AG10803 (cell line): Measurements from ENCODE around the gene CORO7.

Experiments
- DNase-seq: peaks from one replicate; pipeline ENCODE4 v3.0.0; 2010; ENCODE audit warnings: low read depth
- H3K4me3 ChIP-seq: 2 replicates; pipeline ENCODE4 v1.5.1; 2011; ENCODE audit warnings: mild to moderate bottlenecking, low read length, control low read depth
- CTCF ChIP-seq: conservative IDR thresholded peaks from 2 replicates; pipeline ENCODE4 v1.5.1; 2011; ENCODE audit warnings: mild to moderate bottlenecking, low read length, control low read depth, inconsistent platforms

Gene CORO7

GRCh38 chr16:4391631-4392381, 24.6 kb downstream of the CORO7 start:
- DNase-seq = no peak
- no peak for TF ChIP-seq CTCF
- H3K4me3 ChIP-seq = no peak overlapping the region

- no peak for DNase-seq
- no peak overlapping the region for H3K4me3 ChIP-seq
- TF ChIP-seq CTCF = peak; percentile 17; the same call in 1 of the 2 replicates
Observed at GRCh38 chr16:4390266-4391260, 25.8 kb downstream of the CORO7 start.

- no peak overlapping the region for H3K4me3 ChIP-seq
- no peak for TF ChIP-seq CTCF
- no peak for DNase-seq
Observed at GRCh38 chr16:4389051-4389955, 27.1 kb downstream of the CORO7 start.

- TF ChIP-seq CTCF = no peak
- H3K4me3 ChIP-seq = no peak overlapping the region
- DNase-seq = peak; percentile 57
Observed at GRCh38 chr16:4388271-4389021, 27.9 kb downstream of the CORO7 start.

GRCh38 chr16:4387781-4388180, 28.6 kb downstream of the CORO7 start:
- no peak for DNase-seq
- no peak overlapping the region for H3K4me3 ChIP-seq
- no peak for TF ChIP-seq CTCF

- DNase-seq = peak; percentile 58
- TF ChIP-seq CTCF = no peak
- no peak overlapping the region for H3K4me3 ChIP-seq
Observed at GRCh38 chr16:4386951-4387565, 29.3 kb downstream of the CORO7 start.
